ENCODE measurements around the gene SMIM9.

- TF ChIP-seq, protein P1, sequence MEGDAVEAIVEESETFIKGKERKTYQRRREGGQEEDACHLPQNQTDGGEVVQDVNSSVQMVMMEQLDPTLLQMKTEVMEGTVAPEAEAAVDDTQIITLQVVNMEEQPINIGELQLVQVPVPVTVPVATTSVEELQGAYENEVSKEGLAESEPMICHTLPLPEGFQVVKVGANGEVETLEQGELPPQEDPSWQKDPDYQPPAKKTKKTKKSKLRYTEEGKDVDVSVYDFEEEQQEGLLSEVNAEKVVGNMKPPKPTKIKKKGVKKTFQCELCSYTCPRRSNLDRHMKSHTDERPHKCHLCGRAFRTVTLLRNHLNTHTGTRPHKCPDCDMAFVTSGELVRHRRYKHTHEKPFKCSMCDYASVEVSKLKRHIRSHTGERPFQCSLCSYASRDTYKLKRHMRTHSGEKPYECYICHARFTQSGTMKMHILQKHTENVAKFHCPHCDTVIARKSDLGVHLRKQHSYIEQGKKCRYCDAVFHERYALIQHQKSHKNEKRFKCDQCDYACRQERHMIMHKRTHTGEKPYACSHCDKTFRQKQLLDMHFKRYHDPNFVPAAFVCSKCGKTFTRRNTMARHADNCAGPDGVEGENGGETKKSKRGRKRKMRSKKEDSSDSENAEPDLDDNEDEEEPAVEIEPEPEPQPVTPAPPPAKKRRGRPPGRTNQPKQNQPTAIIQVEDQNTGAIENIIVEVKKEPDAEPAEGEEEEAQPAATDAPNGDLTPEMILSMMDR (IDR thresholded peaks at IDR 0.05) = no peak
- no peak for TF ChIP-seq POLR2A (IDR thresholded peaks at IDR 0.05)
These were observed 9.8 kb downstream of the SMIM9 start for GRCh38 chrX:154824638-154825037.

Measured in suprapubic skin (tissue), 3 donors.